ENCODE data around the gene PRKCB.

DNA sequence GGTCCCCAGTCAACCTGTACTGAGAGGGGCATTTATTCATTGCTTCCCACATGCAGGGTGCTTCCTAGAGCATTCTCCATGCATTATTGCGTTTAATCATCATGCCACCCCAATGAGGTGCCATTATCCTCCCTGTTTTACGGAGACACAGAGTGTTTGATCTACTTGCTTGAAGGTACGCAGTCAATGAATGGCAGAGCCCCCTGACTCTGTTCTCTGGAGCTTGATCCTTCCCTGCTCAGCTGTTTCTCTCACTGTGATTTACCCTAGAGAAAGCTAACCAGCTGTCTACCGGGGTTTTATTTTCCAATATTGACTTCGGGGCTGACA lies 117.2 kb downstream of the PRKCB start:
- TF ChIP-seq, protein P1, sequence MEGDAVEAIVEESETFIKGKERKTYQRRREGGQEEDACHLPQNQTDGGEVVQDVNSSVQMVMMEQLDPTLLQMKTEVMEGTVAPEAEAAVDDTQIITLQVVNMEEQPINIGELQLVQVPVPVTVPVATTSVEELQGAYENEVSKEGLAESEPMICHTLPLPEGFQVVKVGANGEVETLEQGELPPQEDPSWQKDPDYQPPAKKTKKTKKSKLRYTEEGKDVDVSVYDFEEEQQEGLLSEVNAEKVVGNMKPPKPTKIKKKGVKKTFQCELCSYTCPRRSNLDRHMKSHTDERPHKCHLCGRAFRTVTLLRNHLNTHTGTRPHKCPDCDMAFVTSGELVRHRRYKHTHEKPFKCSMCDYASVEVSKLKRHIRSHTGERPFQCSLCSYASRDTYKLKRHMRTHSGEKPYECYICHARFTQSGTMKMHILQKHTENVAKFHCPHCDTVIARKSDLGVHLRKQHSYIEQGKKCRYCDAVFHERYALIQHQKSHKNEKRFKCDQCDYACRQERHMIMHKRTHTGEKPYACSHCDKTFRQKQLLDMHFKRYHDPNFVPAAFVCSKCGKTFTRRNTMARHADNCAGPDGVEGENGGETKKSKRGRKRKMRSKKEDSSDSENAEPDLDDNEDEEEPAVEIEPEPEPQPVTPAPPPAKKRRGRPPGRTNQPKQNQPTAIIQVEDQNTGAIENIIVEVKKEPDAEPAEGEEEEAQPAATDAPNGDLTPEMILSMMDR (IDR thresholded peaks at IDR 0.05), result no peak
- TF ChIP-seq POLR2AphosphoS5 (IDR thresholded peaks at IDR 0.05), result no peak
